SKM-1 treated with dmso at 0.1 percent for 144 hours (cell line): ENCODE results near the gene CCDC188.
A peak's percentile ranks its signal among the peaks of the same experiment; 100 is the strongest.
"Not testable (repeated sequence)": the region's sequence is repeated elsewhere in the genome, so short reads cannot be mapped to it uniquely, and the experiment has no call there.

ENCODE experiments used
- DNase-seq: peaks from one replicate; lab custom pipeline; 2025; ENCODE audit not compliant: unreplicated experiment; lab: John Stamatoyannopoulos, UW

Gene CCDC188

DNA sequence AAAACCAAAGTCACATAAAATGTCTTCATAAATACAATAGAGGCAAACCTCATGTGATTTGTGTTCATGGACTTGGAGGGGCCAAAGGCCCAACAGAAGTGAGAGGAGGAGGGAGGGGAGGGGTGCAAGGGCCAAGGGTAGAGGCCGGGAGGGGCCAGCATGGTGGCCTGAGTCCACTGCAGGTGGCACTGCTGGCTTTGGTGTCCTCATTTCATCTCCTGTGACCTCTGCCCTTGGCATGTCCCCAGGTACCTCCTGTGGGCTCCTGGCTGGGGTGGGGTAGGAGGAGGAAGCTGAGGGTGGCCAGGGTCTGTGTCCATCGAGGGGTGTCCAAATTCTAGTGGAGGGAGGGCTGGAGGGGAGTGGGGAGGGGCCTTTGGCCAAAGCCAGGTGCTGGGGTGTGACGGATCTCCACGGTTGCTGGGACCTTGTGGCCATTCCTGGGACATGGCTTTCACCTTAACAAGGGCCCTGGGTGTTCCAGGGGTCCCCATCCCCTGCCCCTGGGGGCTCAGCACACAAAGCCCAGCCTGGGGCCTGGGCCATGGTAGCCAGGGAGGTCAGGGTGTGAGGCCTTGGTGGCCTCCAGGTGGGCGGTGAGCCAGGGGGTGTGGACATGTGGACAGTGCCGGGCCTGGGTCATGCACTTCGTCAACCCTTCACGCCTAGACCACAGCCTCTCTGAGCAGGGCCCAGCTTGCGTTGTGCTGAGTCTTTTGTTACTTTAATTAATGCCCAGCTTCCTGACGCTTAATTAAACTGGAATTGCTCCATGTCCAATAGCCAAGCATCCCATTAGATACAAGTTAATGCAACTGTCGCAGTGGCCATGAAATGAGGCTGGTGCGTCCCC is 20.7 kb upstream of the CCDC188 start:
- DNase-seq, result no peak

DNA sequence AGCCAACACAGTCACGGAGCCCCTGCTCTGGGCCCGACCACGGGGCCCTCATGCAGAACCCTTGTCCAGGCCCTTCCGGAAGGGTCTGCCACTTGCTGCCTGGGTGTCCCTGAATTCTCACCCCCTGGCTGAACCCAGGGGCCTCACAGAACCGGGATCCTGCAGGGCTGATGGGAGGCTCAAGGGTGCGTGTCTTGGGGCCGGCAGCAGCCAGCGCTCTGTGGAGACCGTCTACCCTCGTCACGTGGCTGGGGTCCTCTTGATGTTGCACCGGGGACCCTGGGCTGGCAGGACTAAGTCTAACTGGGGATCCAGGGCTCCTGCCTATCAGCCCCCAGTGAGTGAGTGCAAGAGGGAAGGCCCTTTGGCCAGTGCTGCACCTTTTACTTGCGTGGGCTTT is 19.3 kb upstream of the CCDC188 start:
- DNase-seq, result no peak

DNA sequence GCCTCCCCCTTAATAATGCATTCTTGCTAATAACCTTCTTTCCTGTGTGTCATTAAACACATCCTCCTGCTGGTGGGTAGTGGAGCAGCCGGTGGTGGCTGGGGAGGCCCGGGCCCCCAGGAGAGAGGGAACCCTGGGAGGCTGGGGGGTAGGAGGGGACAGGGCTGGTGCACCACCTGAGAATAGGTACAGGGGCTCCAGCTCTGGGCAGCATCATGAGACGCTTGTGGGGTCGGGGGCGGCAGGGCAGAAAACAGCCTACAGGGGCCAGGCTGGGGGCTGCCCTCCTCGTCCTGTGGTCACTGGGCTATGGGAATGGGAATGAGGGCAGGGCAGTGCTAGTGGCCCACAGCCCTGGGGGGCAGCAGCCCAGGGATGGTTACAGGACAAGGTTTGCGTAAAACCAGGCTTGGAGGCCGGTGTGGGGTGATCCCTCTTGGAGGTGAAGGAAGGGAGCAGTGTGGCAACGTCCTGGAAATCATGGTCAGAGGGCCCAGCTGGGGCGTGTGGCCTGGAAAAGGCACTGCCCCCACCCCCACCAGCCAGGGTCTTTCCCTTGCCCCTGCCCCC is 18.5 kb upstream of the CCDC188 start:
- DNase-seq, result no peak

DNA sequence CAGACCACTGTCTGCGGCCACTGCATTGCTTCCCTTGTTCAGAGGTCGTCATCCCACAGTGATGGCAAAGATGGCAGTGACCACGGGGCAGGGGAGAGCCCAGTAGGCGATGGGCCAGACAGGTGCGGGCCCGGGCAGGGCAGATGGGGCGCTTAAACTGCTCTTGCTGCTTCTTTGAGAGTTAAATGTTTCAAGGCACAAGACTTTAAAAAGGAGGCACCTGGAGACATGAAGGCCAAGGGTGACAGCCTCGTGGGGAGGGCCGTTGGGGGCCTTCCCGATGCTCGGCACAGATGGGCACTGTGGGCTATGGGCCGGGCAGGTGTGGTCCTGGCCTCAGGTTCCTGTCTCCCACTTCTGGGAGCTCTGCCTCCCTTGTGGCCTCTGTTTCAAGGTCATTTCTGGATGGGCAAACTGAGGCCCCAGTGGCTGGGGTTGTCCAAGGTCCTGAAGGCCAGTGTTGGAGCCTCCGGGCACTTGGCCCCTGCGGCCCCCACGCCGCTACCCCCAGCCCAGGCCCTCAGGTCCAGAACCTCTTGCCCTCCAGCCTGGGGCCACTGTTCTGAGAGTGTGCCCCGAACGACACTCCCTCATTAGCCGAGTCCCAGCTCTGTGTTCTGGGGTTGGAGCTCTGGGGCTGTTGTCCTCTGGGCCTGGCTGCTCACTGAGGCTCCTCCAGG is 16.9 kb upstream of the CCDC188 start:
- no peak for DNase-seq

DNA sequence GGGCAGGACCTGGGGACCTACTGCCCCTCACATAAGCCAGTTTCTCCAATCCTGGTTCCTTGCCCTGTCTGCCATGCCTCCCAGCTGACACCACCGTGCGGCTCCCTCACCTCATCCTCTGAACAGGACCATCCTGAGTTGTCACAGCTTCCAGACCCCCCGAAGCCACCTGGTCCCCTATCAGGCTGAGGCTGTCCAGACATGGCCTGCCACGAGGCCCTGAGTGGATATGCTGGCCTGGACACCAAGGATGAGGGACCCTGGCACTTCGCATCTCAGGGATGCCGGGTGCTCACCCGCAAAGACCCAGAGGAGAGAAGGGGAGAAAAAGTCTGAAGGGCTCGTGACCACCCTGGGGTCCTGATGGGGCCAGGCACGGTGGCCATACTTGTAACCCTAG is 15.8 kb upstream of the CCDC188 start:
- no peak for DNase-seq

DNA sequence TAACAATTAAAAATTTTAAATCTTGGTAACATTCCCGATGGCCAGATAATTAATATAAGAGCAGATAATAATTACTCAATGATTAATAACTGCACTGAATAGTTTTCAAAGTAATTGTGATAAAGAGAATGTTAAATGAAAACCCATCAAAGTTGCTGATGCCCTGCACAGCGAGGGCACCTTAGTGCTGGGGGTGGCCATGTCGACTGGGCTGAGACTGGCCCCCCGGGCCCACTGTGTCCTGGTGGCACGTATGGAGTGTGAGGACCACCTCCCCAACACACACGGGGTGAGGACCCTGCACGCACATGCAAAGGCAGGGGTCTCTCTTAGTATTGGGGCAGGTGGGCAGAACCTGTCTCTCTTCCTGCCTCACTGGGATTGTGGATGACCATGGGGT is 15.1 kb upstream of the CCDC188 start:
- DNase-seq, result no peak

DNA sequence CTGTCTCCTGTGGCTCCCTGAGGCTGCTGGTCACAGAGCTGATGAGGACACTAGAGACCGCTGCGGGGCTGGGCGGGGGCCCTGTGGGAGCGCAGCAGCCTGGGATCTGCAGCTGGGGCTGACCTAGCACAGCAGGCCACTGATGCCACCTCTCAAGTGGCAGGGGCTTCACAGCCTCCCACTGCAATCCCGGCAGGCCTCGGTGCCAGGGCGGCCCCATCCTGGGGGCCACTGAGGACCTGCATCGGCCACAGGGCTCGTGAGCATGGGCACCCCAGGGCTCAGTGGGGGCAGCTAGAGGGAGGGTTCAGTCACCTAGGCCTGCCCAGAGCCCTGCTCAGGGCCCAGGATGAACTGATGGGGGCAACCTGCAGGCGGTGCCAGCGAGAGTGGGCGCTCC is 14.6 kb upstream of the CCDC188 start:
- DNase-seq, result no peak

DNA sequence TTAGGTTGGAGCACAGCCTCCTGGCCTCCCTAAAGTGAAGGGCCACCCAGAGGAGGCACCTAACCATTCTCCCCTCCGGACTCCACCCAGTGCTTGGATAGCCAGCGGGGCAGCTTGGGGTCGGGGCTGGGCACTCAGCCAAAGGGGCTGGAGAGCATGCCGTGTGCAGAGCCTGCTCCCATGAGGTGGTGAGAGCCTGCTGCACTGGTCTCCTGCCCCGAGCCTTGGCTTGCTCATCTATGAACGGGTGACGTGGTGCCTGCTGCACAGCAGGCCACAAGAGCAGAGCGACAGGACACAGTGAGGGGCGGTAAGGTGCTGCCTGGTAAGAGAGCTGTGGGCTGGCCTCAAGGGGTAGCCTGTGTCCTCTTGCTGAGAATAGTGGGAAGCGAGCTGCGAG is 14.0 kb upstream of the CCDC188 start:
- DNase-seq, result no peak

DNA sequence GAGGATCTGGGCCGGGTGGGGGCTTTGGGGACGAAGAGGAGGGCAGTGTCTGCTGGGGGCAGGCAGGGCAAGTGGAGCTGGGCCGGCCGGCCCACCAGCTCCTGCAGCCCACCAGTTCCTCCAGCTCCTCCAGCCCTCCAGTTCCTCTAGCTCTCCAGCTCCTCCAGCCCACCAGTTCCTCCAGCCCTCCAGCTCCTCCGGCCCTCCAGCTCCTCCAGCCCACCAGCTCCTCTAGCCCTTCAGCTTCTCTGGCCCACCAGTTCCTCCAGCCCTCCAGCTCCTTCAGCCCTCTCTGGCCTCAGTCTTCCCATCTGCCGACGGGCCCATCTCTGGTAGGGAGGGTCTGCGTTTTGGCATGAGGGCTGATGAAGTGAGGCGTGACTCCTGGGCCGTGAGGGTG is 9.2 kb upstream of the CCDC188 start:
- DNase-seq, result no peak

DNA sequence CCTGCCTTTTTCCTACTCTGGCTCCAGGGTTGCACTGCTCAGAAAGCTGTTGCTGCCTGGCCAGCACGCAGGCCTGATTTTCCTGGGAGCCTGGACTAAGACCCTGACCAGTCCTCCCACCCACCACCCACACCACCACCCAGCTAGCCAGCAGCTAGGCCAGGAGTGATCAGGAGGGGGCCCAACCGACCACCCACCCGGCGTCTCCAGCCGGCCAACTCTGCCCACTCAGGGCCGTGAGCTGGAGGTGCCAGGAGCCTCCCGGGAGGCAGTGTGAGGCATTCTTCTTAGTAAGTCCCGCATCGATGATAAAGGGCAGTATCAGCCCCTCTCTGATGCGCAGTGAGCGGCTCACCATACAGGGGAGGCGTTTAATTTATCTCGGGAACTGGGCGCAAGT is 8.7 kb upstream of the CCDC188 start:
- not testable (repeated sequence) for DNase-seq

DNA sequence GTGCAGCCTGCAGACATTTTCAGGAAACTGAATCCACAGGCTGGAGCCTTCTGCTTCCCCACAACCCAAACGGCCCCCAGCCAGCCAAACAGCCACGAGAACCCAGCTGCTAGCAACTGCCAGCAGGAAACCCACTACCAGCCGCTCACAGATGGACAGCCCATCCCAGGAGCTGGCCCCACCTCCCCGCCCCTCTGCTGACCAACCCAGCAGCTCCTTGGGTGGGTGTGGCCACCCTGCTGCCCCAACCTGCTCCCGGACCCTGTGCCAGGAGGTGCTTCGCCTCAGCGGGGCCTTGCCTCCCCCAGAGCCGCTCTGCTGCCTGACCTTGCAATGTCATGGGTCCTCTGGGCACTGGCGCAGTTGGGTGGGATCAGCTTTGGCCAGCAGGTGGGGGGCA is 8.2 kb upstream of the CCDC188 start:
- DNase-seq, result no peak

DNA sequence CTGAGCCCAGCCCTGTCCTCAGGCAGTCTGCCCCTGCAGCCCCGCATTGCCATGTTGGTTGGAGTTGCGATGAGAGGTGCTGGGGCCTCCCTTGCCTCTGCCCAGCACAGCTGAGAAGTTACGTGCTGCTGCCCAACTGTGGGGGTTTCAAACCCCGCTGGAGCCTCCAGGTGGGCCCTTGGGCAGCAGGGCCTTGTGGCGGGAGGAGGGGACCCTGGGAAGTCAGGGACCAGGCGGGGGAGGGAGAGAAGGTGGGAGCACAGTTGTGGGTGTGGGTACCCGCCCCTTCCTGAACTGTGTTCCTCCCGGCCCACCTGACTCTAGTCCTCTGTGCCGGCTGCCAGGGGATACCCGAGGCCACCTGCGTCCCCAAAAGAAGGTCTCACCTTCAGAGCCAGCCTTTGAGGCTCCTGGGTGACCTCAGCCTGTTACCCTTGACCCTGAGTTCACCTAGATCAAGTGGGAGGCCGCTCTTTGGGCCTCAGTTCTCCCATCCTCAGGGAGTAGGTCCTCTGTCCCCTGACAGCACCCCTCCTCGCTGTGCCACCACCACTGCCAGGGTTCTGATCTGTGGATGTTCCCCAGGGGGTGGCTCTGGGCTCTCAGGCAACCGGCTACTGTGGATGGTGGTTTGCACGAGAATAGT is 7.7 kb upstream of the CCDC188 start:
- no peak for DNase-seq

DNA sequence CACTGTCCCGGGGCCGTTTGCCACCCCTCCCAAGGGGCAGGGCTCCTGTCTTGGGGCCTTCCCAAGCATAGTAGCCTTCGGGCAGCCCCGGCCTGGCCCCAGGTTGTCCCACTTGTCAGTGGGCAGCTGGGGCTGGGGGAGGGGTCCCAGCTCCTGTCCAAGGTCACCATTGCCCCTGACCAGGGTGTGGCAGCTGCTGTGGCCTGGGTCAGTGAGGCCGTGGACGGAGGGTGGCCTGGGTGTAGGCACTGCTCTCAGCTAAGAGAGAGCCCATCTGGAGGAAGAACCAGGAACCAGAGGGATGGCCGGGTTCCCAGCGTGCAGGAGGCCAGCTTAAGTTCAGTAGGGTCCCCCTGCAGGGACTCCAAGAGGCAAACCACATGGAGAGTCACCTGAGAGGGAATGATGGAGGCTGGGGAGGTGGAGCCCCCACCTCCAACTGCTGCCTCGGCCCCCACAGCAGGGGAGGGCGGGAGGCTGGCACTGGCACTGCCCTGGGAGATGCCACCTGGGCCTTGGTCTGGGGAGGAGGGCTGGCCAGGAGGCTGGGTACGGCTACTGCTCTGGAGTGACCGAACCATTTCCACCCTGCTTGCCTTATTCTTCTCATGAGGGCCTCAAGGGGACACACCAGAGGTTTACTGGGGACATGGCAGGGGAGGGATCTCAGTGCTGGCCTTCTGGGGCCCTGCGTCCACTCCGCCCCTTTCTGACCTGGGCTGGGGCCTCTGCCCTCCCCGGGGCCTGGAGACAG is 6.8 kb upstream of the CCDC188 start:
- DNase-seq, result no peak

DNA sequence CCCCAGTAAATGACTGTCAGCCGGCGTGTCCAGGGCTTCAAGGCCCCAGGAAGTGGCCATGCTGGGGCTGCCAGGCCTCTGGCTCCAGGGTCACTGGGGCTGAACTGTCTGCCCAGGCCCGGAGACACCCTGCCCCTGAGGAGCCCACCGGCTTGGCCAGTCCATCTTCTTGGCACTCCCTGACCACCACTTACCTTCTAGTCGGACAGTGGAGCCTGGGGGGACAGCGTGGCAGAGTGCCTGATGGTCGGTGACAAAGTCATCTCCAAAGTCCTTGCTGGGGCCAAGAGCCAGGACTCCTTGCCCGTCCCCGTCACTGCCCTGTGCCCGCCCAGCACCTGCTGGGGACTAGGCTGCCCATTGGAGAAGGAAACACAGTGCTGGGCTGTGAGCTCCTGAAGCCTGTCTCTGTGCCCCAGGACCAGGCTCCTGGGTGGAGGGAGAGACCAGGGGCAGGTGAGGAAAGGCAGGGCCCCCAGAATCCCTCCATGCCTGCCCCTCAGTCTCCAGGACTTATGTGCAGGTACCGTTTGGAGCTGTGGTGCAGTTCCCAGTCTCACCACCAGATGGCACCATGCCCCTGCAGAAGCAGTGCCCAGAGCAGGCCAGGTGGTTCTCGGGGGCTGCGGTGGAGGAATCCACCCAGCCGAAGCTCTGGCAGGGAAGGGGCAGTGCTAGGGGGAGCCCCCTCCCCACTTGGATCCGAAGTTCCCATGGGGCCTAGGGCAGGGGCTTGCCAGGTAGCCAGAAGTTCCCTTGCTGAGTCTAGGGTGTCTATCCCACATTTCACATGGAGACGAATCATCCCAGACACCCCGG is 6.0 kb upstream of the CCDC188 start:
- DNase-seq, result peak; percentile 32

DNA sequence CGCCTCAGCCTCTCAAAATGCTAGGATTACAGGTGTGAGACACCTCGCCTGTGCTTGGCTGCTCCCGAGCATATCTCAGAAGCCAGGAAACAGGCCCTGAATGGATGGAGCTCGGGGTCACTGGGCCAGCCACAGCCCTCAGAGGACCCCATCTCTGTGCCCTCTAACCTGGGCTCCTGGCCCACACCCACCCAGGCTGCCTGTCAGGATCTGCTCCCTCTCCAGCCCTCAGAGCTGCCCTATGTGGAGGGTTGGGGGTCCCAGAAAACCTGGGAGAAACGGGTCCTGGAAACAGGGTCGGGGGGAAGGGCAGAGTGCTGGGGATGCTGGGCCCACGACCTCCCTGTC is 5.2 kb upstream of the CCDC188 start:
- DNase-seq, result no peak

DNA sequence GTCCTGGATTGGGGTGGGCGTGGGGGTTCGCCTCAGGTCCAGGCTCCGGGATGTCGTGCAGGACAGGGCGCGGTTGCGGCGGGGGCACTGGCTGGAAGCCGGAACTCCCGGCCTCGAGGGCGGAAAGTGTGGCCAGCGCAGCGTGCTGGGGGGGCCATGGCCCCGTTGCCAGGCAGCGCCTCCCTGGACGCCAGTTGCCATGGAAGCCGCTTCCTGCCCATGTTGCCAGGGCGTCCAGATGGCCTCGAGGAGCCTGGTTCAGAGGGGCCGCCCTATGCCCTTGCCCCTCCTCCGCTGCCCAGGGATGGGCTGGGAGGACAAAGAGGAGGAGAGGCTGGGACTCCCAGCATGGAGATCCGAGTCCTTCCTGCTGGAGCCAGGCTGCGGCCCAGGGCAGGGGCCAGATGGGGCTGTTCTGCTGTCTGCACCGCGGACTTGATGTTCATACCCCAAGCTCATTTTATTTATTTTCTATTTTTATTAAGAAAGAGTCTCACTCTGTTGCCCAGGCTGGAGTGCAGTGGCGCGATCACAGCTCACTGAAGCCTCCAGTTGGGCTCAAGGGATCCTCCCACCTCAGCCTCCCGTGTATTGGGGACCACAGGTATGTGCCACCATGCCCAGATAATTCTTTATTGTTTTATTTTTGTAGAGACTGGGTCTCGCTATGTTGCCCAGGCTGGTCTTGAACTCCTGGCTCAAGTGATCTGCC is 4.6 kb upstream of the CCDC188 start:
- no peak for DNase-seq

DNA sequence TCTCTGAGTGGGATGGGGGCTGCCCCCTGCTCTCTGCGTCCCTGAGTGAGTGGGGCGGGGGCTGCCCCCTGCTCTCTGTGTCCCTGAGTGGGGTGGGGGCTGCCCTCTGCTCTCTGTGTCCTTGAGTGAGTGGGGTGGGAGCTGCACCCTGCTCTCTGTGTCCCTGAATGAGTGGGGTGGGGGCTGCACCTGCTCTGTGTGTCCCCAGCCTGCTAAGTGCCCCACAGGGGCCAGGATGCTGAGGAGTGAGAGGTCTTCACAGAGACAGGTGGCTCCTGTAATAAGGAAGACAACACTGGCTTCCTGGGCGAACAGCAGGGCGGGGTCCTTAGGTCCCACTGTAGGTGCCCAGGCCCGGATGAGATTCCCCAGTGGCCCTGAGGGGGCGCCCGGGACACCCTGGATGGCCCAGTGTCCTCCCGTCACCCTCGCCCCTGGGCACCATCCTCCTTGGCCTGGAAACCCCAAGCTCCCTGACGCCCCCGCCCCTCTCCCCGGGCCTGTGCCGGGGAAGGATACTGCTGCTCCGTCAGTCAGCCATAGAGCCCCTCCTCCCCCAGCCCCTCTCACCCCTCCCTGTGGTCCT is 3.8 kb upstream of the CCDC188 start:
- no peak for DNase-seq

DNA sequence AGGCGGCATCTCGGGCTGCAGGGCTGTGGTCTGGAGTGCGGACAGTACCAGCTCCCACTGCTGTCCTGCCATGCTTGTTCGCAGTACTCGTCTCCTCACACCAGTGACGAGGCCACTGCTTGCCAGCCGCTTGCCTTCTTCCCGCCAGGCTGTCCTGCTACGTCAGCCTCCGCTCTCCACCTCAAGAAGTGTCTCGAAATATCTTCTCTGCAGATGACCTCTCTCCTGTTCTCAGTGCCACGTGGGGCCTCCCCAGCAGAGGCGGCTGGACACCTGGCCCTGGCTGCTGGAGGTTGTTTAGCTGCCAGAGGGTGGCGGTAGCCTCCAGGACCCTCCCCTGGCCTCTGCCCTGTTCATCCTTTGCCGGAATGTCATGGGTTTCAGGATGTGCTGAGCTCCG is 3.1 kb upstream of the CCDC188 start:
- no peak for DNase-seq

DNA sequence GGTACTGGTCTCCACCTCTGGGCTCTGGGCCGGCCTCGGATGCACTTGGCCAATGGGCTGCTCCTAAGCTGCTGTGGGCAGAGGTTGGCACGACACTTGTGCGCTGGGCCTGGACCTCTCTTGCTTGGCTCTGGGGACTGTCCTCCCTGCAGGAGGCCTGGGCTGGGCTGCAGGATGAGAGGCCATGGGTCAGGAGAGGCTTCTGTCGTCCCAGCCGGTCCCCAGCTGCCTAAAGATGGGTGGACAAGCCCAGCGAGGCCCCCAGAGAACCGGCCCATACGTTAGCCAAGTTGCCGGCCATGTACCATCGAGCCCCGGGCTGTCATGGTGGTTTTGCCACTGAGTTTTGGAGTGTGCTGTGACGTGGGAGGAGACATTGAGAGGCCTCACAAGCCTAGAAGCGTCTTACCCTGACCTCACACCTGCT is 1.6 kb upstream of the CCDC188 start:
- DNase-seq, result no peak

DNA sequence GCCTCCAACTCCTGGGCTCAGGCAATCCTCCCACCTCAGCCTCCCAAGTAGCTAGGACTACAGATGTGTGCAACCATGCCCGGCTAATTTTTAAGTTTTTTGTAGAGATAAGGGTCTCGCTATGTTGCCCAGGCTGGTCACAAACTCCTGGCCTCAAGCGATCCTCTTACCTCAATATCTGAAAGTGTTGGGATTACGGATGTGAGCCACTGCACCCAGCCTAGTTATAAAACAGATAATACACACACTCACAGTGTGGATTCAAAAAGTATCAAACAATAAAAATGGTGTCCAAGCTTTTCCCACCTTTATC is 377 bp upstream of the CCDC188 start:
- DNase-seq, result no peak
